ENCODE measurements around the gene KIAA1586.
A peak's percentile ranks its signal among the peaks of the same experiment; 100 is the strongest.
"Not testable (repeated sequence)": the region's sequence is repeated elsewhere in the genome, so short reads cannot be mapped to it uniquely, and the experiment has no call there.

- not testable (repeated sequence) for TF ChIP-seq EP300, CTCF (IDR thresholded peaks at IDR 0.05)
- TF ChIP-seq POLR2A (IDR thresholded peaks at IDR 0.05; ENCODE audit: low read depth), result peak; percentile 17
Observed at GRCh38 chr6:57046332-57047256, at the start of gene KIAA1586.

All from esophagus muscularis mucosa (tissue), 4 donors.